ENCODE results near the gene NKX1-1.
A peak's percentile ranks its signal among the peaks of the same experiment; 100 is the strongest.

The NKX1-1 gene

GRCh38 chr4:1370321-1371124, 35.7 kb downstream of the NKX1-1 start:
- DNase-seq, result no peak

GRCh38 chr4:1369479-1370079, 36.7 kb downstream of the NKX1-1 start:
- no peak for DNase-seq

DNA sequence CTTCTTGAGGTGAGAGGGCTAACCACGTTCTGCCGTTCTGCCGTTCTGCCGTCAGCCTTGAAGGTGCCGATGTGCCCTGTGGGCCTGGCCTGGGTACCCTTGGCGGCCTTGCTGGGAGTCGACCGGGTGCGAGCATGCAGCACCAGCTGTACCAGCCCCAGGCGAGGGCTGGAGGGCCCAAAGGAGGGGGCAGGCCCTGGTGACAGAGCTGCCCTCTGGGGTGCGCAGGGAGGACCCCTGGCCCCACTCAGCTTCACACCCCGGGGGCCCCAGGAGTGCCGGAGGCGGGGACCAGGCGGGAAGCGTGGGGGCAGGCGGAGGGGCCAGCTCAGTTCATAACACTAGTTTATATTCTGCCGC, 37.2 kb downstream of the NKX1-1 start:
- DNase-seq, result no peak

- DNase-seq, result no peak
These were observed 37.7 kb downstream of the NKX1-1 start for GRCh38 chr4:1368421-1369090.

DNA sequence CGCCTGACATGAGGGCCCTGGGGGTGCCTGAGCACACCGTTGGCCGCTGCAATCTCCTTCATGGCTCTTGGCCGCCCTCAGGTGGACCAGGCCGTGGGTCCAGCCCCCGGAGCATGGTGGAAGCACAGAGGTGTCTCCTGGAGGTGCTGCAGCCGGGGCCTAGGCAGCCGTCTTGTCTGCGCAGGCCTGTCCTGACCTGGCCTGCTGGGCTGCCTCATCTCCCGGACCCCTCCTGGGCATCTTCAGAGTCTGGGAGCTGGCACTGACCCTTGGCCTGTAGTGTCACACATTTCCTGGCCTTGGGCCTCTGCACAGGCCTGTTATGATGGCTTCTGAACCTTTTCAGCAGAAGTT, 38.3 kb downstream of the NKX1-1 start:
- no peak for DNase-seq

DNA sequence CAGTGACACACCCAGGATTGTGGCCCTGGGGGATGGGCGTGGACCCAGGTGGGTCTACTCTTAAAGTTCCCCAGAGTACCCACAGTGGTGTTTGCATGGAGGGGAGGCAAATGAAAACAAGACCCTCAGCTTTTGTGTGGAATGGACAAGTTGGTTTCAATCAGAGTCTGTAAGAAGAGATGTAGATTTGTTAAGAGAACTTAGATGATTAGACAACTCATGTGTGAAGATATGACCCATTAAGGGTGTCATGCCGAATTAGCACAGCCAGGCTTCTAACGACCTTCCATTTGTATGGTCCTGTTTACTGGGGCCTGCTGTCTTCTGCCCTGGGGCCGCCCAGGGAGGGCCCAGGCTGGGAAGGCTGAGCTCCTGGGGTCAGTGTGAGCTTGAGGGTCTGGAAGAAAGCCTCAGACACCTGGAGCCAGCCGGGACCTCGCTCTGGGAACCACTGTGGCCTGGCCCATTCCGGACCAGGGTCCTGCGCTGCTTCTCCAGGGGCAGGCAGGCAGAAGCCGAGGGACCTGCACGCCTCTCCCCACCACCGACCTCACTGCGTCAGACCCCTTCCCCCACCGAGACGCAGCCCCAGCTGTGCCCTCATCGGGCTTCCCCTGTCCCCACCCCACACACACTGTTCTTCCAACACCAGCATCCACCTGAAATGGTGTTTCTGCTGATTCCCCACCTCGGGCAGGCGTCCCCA, 38.9 kb downstream of the NKX1-1 start:
- DNase-seq, result no peak

GRCh38 chr4:1366371-1367229, 39.6 kb downstream of the NKX1-1 start:
- DNase-seq, result no peak

- no peak for DNase-seq
These were observed 40.7 kb downstream of the NKX1-1 start for GRCh38 chr4:1365271-1366178.

GRCh38 chr4:1364748-1365147, 41.5 kb downstream of the NKX1-1 start:
- DNase-seq, result no peak

GRCh38 chr4:1364217-1364616, 42.0 kb downstream of the NKX1-1 start:
- DNase-seq, result no peak

- DNase-seq, result no peak
These were observed 42.7 kb downstream of the NKX1-1 start for GRCh38 chr4:1363513-1363912.

GRCh38 chr4:1362521-1362920, 43.7 kb downstream of the NKX1-1 start:
- no peak for DNase-seq

DNA sequence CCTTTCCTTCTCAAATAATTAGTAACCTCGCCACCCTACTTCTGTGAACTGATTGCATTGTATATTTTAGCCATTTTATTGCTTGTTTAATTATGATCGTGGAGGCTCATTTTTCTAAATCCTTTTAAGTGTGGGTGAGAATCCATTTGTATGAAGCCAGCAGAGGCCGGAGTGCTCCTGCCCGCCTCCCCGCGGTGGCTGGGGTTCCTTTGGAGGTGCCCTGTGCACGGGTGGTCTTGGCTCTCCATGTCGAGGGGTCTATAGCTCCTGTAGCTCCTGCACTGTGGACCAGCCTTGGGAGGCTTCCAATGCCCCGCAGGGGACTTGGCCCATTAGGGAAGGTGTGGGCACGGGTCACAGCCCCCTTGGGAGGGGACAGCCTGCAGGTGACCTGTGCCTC, 44.2 kb downstream of the NKX1-1 start:
- no peak for DNase-seq

GRCh38 chr4:1361431-1361830, 44.8 kb downstream of the NKX1-1 start:
- DNase-seq, result no peak

- peak; percentile 70 for DNase-seq
These were observed 45.6 kb downstream of the NKX1-1 start for GRCh38 chr4:1360423-1361283.

- no peak for DNase-seq
These were observed 46.3 kb downstream of the NKX1-1 start for GRCh38 chr4:1359976-1360375.

DNA sequence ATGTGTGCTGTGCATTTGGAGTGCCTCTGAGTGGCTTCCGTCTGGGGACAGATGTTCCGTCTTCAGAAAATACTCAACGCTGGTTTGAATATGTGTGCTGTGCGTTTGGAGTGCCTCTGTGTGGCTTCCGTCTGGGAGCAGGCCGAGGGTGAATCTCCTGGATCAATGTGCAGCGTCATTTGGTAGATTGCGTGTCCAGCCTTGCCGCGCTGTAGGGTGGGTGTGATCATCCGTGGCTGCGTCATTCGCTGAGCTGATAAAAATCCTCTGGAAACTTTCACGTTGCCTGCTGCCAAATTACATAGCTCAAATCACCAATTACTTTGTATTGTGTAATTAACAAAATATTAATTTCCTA, 47.1 kb downstream of the NKX1-1 start:
- peak; percentile 75 for DNase-seq

DNA sequence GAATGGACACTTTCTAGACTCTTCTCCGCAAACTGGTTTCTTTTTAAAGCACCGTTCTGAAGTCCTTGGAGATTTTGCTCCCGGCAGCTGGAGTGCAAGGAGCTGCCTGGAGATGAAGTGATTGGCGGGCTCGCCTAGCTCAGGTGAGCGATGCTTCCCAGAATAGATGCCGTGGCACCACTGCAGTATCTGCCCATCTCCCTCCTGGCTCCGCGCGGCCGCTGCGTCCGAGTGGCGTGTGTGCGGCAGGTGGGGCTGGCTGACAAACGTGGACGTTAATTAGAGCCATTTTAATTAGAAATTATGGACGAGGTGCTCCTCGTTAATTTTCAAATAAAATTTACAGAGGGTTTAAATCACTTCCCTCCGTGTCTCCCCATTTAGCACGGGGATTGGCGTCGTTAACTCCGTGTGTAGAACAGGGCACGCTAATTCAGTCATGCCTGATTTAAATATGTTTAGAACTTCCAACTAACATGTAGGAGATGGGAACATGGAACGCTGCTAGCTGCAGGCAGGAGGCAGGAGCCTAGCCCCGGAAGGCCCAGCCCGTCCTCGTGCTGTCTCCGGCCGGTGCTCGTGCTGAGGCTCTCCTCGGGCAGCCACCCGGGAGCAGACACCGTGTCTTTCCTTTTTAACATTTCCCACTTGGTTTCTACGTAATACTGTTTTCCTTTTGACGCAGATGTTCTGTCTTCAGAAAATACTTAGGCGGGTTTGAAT, 47.7 kb downstream of the NKX1-1 start:
- no peak for DNase-seq

DNA sequence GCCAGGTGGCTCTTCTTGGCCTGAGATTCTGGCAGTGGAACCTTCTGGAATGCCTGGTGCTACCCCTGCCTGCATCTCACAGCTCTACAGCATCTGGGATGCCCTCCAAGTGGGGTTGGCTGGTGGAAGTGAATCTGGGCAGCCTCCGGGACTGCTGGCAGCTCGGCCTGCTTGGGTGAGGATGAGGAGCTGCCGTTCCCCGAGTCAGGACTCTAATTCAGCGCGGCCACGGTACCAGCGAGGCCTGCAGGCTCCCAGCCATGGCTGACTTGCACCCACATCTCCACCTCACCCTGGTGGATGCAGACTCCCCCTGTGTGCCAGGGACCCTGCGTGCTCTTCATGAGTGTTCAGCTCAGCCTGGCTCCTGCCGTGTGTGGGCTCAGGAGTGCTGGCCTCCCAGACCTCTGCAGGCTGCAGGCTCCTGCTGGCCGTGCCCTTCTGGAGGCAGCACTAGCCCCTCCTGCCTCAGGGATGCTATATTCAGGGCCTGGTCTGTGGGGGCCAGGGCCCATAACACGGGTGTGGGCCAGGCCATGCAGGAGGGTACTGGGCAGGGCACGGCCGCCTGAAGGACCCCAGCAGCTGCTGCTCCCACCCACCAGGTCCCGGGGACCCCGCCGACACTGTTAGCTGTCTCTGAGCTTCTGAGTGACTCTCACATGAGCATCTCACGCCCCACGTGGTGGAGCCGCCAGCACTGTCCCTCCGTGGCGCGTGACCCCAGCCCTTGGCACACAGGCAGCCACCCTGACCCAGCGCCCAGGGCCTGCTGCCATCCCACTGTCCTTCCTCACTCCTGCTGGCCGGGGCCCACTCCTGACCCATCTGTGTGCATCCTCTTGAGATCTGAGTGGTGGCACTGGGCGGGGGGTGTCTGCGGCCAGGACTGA, 48.6 kb downstream of the NKX1-1 start:
- DNase-seq, result no peak
